HG03457 (cell line): Measurements from ENCODE around the gene ABI3BP.
A peak's percentile ranks its signal among the peaks of the same experiment; 100 is the strongest.
"Not testable (repeated sequence)": the region's sequence is repeated elsewhere in the genome, so short reads cannot be mapped to it uniquely, and the experiment has no call there.

Experiments
- ATAC-seq: cut with Tn5 transposase; IDR thresholded peaks from one replicate; pipeline ENCODE4 v1.9.1; 2021; ENCODE audit warnings: moderate number of reproducible peaks; ENCODE audit not compliant: unreplicated experiment

ABI3BP gene

DNA sequence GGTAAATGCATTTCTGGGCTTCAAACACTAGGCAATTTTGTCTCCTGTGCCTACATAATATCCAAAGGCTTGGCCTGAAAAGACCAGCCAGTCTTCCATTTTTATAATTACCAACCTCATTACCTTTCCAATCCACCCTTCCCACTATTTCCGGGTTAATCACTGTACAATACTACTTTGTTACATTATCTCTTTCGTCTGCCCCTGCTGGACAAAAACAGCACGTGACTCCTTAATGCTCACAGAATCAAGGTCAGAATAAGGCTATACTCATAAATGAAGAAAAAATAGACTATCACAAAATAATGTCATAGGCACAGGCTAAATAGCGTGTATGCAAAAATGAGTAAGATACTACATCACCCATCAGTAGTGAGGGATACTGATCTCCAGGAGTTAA is 40.1 kb downstream of the ABI3BP start:
- no peak for ATAC-seq

DNA sequence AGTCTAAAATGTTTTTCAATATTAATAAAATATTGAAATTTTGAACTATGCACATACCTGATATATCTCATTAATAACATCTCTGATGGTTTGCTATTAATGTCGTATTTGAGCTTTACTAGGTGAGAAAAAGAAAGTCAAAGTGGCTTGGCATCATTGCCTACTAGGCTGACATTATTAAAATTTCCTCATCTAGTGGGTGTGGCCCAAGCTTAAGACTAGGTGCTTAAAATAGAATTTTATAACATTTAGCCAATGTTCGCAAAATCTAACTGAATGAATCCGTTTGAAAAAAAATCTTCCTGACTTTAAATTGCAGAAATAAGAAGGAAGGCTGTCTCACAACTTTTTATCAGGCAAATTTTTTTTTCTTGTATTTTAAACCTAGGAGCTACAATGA is 46.1 kb downstream of the ABI3BP start:
- no peak for ATAC-seq

DNA sequence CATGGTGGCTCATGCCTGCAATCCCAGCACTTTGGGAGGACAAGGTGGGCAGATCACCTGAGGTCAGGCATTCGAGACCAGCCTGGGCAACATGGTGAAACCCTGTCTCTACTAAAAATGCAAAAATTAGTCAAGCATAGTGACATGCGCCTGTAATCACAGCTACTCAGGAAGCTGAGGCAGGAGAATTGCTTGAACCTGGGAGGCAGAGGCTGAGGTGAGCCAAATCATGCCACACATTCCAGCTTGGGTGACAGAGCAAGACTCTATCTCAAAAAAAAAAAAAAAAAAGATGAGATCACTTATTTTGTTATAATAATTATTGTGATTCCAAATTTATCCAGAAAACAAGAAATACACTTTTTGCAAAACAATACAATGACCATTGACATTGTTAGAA is 47.1 kb downstream of the ABI3BP start:
- not testable (repeated sequence) for ATAC-seq

DNA sequence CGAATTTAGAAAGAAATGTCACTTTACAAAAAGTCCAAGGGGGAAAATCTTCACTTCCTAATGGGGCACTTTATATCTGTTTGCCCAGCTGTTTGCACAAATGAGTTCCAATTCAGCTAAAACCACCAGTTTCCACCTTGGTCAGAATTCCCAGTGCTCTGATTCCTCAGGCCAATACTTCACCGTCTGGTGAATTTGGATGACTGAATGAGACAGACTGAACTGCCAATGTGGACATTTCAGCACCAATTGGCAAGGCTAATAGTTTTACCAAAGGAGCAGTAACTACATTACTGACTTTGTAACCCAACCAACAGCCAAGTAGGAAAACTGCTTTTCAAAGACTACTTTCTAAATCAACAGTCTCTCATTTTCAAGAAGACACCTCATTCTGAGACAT is 51.8 kb downstream of the ABI3BP start:
- no peak for ATAC-seq

DNA sequence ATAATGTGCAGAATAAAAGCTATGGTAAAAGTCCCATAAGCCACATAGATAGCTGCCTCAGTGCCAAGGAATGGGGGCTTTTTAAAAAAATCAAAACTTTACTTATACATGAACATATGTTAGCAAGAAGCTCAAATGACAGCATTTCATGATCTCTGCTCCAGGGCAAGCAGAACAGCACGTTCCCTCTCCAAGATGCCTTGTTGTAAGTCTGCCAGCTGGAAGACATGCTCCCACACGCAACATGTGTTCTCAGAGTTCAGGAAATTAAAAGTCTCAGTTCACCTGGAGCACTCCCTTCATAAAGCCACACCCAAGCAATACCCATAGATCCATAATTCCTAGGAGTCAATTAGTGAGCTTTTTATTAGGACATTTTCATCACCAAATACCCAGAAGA is 52.2 kb downstream of the ABI3BP start:
- no peak for ATAC-seq

DNA sequence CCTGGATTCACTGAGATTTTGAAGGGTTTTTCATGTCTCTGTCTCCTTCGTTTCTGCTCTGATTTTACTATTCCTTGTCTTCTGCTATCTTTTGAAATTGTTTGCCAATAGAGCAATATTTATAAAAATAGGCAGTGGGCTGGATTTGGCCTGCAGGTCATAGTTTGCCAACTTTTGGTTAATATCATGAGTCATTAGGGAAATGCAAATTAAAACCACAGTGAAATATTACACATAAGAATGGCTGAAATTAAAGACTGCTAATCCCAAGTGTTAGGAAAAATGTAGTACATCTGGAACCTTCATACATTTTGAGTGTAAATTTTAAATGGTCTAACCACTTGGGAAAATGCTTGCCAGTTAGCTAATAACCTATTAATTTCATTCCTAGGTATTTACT is 56.3 kb downstream of the ABI3BP start:
- ATAC-seq, result no peak

DNA sequence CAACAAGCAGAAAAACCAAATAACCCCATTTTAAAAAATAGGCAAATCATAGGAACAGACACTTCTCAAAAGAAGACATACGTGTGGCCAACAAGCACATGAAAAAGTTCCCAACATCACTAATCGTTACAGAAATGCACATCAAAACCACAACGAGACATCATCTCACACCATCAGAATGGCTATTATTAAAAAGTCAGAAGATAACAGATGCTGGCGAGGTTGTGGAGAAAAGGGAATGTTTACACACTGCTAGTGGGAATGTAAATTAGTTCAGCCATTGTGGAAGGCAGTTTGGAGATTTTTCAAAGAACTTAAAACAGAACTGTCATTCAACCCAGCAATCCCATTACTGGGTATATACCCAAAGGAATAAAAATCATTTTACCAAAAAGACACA is 60.7 kb downstream of the ABI3BP start:
- ATAC-seq, result no peak

DNA sequence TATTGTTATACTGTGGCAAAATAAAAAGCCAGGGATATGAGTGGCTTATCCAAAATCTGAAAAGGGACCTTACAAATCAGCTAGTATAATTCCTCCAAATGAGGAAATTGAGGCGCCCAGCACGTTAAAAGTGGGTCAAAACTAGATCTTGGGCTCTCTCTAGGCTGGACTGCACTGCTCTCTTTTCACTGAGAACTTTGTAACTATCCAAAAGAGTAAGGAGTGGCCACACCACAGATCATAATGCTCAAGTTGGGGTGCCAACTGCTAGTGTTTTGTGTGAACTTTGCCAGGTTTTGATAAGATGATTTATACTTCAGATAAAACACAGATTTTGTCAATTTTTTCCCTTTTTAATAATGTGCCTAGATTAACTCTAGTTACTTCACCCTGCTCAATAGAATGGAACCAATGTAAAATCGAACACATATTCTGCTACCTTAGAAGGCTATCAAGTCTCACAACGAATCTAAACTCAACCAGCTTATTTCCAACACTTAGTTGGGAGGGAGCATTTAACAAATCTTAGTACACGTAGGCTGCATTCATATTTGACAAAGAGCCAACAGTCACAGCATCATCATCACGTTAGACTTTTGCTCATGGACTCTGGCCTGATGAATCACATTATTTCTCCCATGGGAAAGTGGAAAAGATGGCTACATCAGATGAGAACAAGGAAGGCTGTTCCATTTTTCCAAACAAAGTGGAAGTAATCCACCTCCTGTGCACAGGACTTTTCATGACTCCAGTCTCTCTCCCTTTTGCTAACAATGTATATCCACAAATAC is 64.4 kb downstream of the ABI3BP start:
- no peak for ATAC-seq

DNA sequence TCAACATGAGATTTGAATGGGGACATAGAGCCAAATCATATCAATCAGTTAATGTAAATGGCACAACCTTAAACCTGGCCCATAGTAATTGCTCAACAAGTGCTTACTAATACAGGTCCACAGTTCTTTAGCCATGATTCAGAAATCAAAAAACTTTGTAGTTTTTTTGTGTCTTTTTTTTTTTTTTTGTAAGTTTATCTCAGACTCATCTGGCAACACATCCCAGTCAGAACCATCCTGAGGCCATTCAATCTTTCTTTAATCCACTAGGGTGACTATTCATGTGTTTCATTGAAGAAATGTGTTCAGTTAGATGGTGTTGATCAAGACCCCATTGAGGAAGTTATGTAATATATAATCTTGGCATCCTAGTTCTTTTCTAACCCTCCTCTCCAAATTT is 65.4 kb downstream of the ABI3BP start:
- no peak for ATAC-seq

DNA sequence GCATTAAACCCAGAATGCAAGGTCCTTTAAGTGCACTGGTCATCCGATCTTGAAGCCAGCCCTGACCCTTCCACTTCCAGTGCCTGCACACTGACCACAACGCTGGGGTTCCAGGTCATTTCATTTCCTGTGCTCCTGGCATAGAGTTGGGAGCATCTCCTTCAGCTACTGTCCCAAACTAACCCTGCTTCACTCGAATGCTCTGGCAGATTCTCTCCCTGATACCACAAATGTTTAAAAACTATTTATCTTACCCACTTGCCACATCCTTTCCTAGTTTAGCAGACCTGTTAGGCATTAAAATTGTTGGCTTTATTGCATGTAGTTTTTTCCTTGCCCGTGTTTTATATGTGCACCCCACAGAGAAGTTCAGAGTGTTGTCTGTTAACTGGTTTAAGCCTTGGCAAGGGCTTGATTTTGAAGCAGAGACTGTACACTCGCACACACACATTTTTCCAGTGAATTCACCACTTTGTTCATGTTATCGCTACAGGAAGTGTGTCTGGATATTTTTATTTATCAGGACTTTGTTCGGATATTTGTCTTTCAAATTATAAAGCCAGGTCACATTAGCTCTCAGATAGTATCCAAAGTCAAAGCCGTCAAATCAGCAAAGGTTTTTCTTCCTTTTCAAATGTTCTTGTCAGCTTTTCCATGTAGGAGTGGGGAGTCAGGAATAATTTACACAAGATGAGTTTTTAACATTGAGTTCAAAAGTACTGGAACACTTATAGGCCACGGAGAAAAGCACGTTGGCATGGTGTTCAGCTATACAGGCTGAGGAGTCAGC is 77.3 kb downstream of the ABI3BP start:
- no peak for ATAC-seq

DNA sequence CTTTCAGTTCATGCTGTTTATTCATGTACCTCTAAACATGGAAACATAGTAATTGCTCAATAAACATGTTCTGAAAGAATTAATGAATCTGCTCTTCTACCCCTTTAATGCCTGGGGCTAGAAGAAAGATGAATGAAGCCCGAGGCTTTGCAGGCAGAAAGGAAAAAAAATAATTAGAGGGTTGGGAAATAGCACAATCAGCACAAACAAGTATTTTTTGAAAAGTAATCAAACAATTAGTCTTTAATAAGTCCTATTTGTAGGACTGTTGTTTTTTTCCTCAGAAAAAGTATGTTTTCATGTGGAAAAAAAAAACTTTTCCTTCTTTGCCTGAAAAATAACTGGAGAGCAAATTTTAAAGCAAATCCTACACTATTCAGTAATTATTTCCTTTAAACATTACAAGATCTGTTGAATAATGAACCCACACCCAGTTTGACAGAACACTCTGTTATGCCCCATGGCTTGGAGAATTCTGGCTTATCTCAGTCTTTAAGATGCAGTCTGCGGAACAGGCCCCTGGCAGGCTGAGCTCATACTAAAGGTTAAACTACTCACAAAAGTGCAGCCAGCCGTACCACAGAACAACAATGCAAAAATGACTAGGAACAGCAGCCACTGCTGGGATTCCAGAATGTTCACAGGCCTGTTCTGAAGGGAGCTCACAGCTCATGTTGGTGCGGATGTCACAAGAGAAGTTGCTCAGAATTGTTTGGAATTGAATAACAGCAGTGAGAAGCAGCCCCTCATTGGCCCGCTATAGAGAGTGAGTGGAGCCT is 79.2 kb downstream of the ABI3BP start:
- ATAC-seq, result no peak

DNA sequence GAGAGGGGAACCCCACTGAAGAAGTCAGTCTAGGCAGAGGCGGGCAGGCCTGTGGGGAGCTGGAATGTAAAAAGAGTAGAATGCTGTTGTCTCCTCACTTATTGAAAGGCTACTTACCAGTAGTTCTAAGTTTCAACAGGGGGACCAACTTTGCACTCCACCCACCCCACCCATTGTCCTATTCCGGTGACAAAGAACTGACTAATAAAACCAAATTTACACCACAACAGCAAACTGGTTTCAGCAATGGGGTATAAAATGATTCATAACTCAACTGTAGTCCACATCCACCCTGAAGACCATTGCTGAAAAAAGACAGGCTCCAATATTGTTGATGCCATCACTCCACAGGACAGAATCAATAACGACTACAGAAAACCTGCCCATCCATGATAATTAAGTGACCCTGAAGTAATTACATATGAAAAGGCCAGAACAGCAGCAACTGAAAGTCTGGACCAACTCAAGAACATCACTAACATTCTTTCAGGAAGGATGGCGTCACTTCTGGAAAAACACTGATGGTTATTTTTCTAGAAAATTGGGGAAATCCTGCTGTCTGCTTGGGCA is 80.2 kb downstream of the ABI3BP start:
- ATAC-seq, result no peak

DNA sequence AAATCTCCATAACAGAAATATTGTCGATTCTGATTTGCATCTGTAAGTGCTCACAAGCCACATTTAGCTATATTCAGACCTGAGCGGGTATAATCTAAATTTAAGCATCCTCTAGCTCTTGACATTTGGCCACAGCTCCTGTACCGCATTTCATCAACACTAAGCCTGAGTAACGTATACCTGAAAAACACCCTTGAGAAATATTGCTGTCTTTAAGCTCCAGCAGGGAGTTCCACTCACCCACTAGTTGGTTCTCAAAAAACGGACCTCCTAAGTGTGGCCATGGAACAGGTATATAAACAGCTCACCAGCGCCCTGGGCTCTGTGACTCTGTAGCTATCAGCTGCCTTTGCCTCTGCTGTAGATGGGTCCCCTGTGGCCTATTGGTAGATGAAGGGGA is 80.7 kb downstream of the ABI3BP start:
- ATAC-seq, result no peak

DNA sequence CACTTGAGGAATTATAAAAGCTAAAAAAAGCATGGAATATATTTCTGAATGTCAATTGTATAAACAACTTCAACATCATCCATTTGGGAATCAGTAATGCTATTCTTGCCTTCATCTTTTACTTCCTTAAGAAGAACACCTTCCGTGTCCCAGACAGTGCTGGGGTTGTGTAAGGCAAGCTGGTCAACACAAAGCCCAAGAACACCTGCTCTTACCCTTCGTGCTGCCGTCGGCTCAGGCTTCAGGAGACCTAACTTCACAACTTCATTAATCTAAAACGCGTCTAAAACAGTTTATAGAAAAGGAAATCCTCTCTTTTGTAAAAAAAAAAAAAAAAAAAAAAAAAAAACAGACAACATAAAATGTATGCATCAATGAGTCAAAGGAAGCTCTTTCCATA is 81.3 kb downstream of the ABI3BP start:
- no peak for ATAC-seq

DNA sequence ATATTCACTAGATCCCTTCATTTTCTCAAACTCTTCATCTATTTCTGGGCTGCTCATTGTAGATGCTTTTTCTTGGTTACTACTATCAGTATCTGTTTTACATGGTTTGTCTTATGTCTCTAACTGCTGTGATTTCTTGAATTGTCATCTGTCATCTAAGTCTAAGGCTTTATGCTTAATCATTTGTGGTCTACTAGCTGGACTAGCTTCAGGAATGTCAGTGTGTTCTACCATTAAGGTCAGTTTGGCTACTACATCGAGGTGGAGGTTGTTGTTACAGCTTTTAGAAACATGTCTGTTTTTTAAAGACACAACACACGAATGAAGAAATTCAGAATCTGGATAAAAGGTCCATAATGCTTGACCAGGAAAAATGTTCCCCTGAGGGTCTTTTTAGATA is 82.2 kb downstream of the ABI3BP start:
- ATAC-seq, result no peak

DNA sequence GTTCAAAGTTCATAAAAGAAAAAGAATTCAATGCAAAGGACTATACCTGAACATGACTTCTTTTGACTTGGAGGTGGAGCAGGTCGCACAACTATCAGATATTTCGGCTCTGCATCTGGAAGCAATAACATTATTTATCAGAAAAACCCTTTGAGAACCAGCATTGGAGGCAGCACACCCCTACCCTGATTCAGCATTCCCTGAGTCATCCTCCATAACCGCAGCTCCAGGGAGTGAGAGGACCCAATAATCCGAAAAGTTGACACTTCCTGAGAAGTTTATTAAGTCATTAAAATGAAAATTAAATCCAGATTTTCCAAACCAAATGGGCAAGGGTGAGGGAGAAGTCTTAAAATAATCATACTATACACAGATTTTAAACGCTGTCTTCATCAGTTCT is 90.6 kb downstream of the ABI3BP start:
- ATAC-seq, result no peak

DNA sequence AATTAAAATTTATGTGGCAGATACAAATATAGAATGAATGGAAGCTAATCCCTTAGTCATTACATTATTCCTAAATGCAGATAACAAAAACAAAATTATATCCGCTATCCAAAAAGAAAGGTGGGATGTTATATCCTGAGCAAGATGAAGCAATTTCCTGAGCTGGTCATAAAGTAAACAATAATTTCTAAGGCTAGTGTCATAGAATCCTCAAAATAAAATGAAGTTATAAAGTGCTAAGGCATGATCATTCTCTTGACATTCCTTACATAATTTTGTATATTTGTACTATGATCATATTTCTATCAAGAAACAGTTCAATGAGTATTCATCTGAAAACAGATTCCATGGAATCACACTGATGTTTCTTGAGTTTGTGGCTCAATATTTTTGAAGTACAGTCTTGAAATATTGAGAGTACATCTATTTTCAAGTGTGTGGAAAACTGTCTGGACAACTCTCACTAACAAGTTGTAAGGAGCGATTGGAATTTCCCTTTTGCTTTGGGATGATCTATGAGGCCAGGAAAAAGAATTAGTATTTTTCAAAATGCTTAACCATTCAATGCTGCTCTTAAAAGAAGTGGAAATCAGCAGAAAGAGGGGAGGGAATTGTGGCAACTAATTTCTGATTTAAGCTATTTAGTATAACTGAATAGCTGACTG is 92.4 kb downstream of the ABI3BP start:
- ATAC-seq, result no peak

DNA sequence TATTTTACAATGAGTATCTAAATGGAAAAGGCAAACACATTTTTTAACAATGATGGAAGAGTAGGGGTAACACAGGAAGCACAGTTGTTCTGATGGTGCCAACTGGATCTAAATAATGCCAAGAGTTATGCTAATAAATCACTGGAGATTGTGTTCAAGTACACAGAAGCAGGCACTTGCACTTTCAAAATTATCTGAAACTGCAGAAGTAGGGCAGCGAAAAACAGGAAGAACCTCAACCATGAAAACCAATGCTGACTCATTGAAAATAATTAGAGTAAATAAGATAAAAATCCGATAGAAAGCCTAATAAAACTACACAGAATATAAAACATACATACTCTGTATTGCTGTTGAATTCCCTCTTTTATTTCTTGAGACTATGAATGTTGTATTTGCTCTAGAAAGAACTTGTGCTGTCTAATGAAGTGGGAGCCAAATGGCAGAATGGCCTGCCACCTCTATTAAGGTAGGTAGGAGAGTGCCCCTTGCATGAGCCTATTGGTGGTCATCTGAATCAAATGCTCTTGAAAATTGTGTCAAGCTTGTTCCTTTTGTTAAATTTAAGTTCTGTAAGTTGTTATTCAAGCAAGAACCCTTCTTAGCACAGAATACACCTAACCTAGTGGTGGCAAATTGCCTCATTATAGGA is 93.7 kb downstream of the ABI3BP start:
- peak; percentile 80 for ATAC-seq

DNA sequence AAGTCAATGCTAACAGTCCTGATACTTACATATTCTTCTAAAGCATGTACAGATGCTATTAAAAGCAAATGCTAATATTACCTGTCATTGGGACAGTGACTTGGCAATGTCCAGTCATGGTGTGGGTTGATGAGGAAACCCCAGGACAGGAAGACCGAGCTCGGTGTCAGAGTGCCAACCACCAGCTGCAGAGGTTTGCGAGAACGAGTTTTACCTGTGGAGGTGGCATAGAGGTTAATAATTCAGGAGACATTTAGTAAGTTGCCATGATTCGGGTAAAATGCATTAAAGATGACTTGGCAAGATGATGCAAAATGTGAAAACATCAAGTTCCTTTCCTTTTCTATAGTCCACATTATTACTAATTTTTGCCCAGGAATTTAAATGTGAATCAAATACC is 94.5 kb downstream of the ABI3BP start:
- ATAC-seq, result no peak

DNA sequence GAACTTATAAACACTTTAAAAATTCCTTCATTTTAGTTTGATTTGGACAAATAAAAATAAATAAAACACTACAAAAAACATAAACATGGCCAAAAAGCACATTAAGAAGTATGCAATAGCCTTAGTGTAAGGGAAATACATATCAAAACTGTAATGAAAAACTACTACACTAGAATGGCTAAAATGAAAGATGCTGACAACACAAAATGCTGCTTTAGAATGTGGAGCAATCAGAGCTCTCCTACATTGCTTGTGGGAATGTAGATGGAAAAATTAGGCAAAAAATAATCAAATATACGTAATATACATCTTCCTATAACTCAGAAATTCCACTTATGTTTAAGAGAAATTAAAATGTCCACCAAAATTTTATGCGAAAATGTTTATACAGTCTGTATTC is 96.2 kb downstream of the ABI3BP start:
- ATAC-seq, result no peak
